Endothelial cell of umbilical vein (primary cell): ENCODE measurements around the gene NAV3. TPM values are rescaled to one million over a fixed set of nuclear protein-coding genes. Genes with fewer than 3 reads are reported as not detected.

ENCODE experiments used
- BruUV-seq: library from RNA; stranded (reverse); fragments of 400-500 nt; replicated peaks from 2 replicates; lab custom pipeline; 2021; lab: Mats Ljungman, UMichigan
- CTCF ChIA-PET: fragments of 300-600, 350-600 bp; sonication (Branson Sonifier 250); formaldehyde crosslinking; loops from one replicate; lab custom pipeline; 2021; ENCODE audit warnings: antibody characterized with exemption, inconsistent platforms; lab: Charles Lee
- POLR2A ChIA-PET: fragments of 300-600, 350-600 bp; sonication (Branson Sonifier 250); formaldehyde crosslinking; loops from one replicate; lab custom pipeline; 2021; ENCODE audit warnings: antibody characterized with exemption, inconsistent platforms; lab: Charles Lee
- DNase-seq: peaks from one replicate; pipeline ENCODE4 v3.0.0-alpha.2; 2011; ENCODE audit warnings: low read depth, low spot score
- FAIRE-seq: peaks from 2 replicates; lab custom pipeline; 2011; peaks lifted over from hg19 to GRCh38; lab: Jason Lieb, UNC
- H2AFZ ChIP-seq: 2 replicates; pipeline ENCODE4 v1.6.0; 2012; ENCODE audit warnings: low read depth, low read length, control low read depth, inconsistent platforms
- H3K27ac ChIP-seq: 2 replicates; pipeline ENCODE4 v1.5.1; 2011; ENCODE audit warnings: low read depth, mild to moderate bottlenecking, control low read depth, low read length, moderate library complexity; ENCODE audit not compliant: insufficient read depth
- H3K27me3 ChIP-seq, 2 experiments: 2 replicates each; pipeline versions ENCODE4 v1.6.0 to v1.6.1; 2011; ENCODE audit warnings: low read length in 2 of 2, mixed read lengths in 1 of 2; ENCODE audit not compliant: control insufficient read depth in 2 of 2, insufficient read depth in 2 of 2
- H3K36me3 ChIP-seq, 2 experiments: 2 replicates in 1 of 2; 3 replicates in 1 of 2; pipeline ENCODE4 v1.5.1; 2011; ENCODE audit warnings: low read length in 2 of 2, mild to moderate bottlenecking in 1 of 2, moderate library complexity in 1 of 2; ENCODE audit not compliant: control insufficient read depth in 2 of 2, insufficient read depth in 2 of 2; ENCODE audit errors: extremely low read depth in 1 of 2
- H3K4me1 ChIP-seq: 3 replicates; pipeline ENCODE4 v1.5.1; 2011; ENCODE audit warnings: mild to moderate bottlenecking, low read length; ENCODE audit not compliant: control insufficient read depth, insufficient read depth; ENCODE audit errors: extremely low read depth
- H3K4me2 ChIP-seq: 2 replicates; pipeline ENCODE4 v1.6.1; 2011; ENCODE audit warnings: low read length, control low read depth, mixed read lengths; ENCODE audit not compliant: insufficient read depth
- H3K4me3 ChIP-seq, 3 experiments: fragments of 200-600 bp in 1 of 3; sonication (generic), shearing (Covaris generic) in 1 of 3; replicated peaks in 1 of 3; 2 replicates each; pipeline ENCODE4 v1.5.1; 2011 to 2016; ENCODE audit warnings: control low read depth in 3 of 3, low read length in 3 of 3, mild to moderate bottlenecking in 2 of 3, inconsistent platforms in 1 of 3, low read depth in 1 of 3, moderate library complexity in 1 of 3; ENCODE audit not compliant: insufficient read depth in 1 of 3
- H3K79me2 ChIP-seq: 2 replicates; pipeline ENCODE4 v1.6.0; 2012; ENCODE audit warnings: low read length, inconsistent platforms; ENCODE audit not compliant: control insufficient read depth, insufficient read depth
- H3K9ac ChIP-seq: replicated peaks from 2 replicates; pipeline ENCODE3; 2011; ENCODE audit warnings: low read length, control low read depth; ENCODE audit not compliant: insufficient read depth; ENCODE audit errors: extremely low read depth
- H3K9me1 ChIP-seq: replicated peaks from 3 replicates; pipeline ENCODE4 v1.6.0; 2011; ENCODE audit warnings: mild to moderate bottlenecking, low read length; ENCODE audit not compliant: control insufficient read depth, insufficient read depth; ENCODE audit errors: extremely low read depth
- H3K9me3 ChIP-seq: replicated peaks from 2 replicates; pipeline ENCODE4 v1.5.1; 2012; ENCODE audit warnings: low read length, inconsistent platforms; ENCODE audit not compliant: control insufficient read depth, insufficient read depth
- H4K20me1 ChIP-seq: replicated peaks from 2 replicates; pipeline ENCODE3; 2011; ENCODE audit warnings: mild to moderate bottlenecking, low read length; ENCODE audit not compliant: control insufficient read depth, insufficient read depth; ENCODE audit errors: extremely low read depth
- EZH2 ChIP-seq: IDR thresholded peaks from 2 replicates; pipeline ENCODE4 v1.6.1; 2012; ENCODE audit warnings: borderline replicate concordance, low read depth, mild to moderate bottlenecking, moderate library complexity, low read length, inconsistent platforms; ENCODE audit not compliant: severe bottlenecking
- FOS ChIP-seq: IDR thresholded peaks from 2 replicates; pipeline ENCODE4 v1.6.1; 2011; ENCODE audit warnings: mild to moderate bottlenecking, low read length, moderate library complexity, borderline replicate concordance; ENCODE audit not compliant: insufficient read depth
- GATA2 ChIP-seq: IDR thresholded peaks from 2 replicates; pipeline ENCODE4 v1.7.0; 2011; ENCODE audit warnings: low read depth, mild to moderate bottlenecking, moderate library complexity, mixed read lengths, low read length; ENCODE audit not compliant: insufficient read length, insufficient read depth
- JUN ChIP-seq: IDR thresholded peaks from 2 replicates; pipeline ENCODE4 v1.6.1; 2011; ENCODE audit warnings: borderline replicate concordance, low read depth; ENCODE audit not compliant: insufficient read length, insufficient read depth
- MYC ChIP-seq: IDR thresholded peaks from one replicate; pipeline ENCODE4 v1.6.1; 2011; ENCODE audit warnings: mild to moderate bottlenecking, low read depth, low read length
- POLR2A ChIP-seq: IDR thresholded peaks from 2 replicates; pipeline ENCODE4 v1.6.1; 2012; ENCODE audit warnings: low read depth, mild to moderate bottlenecking, control low read depth, low read length
- POLR2AphosphoS5 ChIP-seq: IDR thresholded peaks from 2 replicates; pipeline ENCODE4 v1.6.1; 2012; ENCODE audit warnings: low read depth, mild to moderate bottlenecking, control low read depth, low read length, moderate library complexity; ENCODE audit not compliant: insufficient read depth
- dilution Hi-C: fragments of 300-500 bp; cut with MboI; formaldehyde crosslinking; loops from one replicate; pipeline ENCODE4 v1.15.0; 2019; ENCODE audit warnings: low sequenced_read_pairs; ENCODE audit not compliant: extremely low pct_ligation_motif_present
- intact Hi-C: fragments of 100-400 bp; cut with micrococcal nuclease; formaldehyde crosslinking; loops from one replicate; pipeline ENCODE4 v1.10.0; 2022
- polyA plus RNA-seq, 4 experiments: library from polyadenylated mRNA; depleted of rRNA in 3 of 4; stranded (reverse) in 3 of 4; unstranded in 1 of 4; fragments of >200 nt; gene quantifications; 2 replicates each; pipeline versions ENCODE4 v1.2.1 to v1.2.3, GENCODE V29; 2011 to 2012; ENCODE audit warnings: missing spikeins in 1 of 4
- total RNA-seq: library from RNA; stranded (reverse); gene quantifications from 2 replicates; pipeline ENCODE4 v1.2.3, GENCODE V29; 2021
- TF ChIP-seq, protein P1 (sequence below): IDR thresholded peaks from 2 replicates; pipeline ENCODE4 v1.6.1; 2011; ENCODE audit not compliant: insufficient read depth, insufficient read length
- TF ChIP-seq, protein P2 (sequence below), 2 donors: IDR thresholded peaks; 1 replicate in 1 of 2; 2 replicates in 1 of 2; pipeline ENCODE4 v1.5.1; 2011; ENCODE audit warnings: low read length in 2 of 2, mild to moderate bottlenecking in 2 of 2, moderate library complexity in 2 of 2, control low read depth in 1 of 2, inconsistent platforms in 1 of 2, low read depth in 1 of 2; ENCODE audit not compliant: insufficient read depth in 1 of 2; ENCODE audit errors: extremely low read depth in 1 of 2

The NAV3 gene
- total and polyA plus RNA-seq, 2 donors (not counting 3 experiments of a cell fraction or from before 2014, with no cell fraction given) = 6.7 to 40.1 TPM

DNA sequence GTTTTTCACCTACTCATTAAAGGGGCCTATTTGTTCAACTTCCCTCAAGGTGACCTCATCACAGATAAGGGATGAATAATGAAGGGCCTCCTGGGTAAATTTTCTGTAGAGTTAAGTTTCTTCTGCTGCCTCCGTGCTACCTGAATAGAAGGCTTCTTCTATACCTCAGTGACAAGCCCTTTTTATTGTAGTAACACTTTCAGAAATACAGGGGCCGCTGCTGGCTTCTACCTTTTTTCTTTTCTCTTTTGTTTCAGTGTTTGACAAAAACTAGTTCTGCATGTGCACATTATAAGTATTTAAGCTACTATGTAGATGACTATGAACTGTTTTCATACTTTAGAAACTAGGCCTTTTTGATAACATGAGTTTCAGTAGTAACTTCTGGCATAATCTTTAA lies 207.0 kb downstream of the NAV3 start:
- intact Hi-C loops (no loop called here), dilution Hi-C loops (no loop called here)
- Histone ChIP-seq H3K4me3 (no peak overlapping the region), H3K4me2 (no peak overlapping the region), H3K4me1 (no peaks in the 10 kb centered on the region), H3K36me3 (peaks cover 0 to 2% of the 10 kb centered on the region in 2 experiments), H3K9ac (no peak overlapping the region), H3K9me1 (no peaks in the 10 kb centered on the region), H3K79me2 (peaks cover 30% of the 10 kb centered on the region), H3K27ac (no peak overlapping the region), H4K20me1 (no peaks in the 10 kb centered on the region), H3K27me3 (no peaks in the 10 kb centered on the region), H3K9me3 (no peaks in the 10 kb centered on the region), H2AFZ (no peak overlapping the region)
- ChIA-PET CTCF (interaction anchor here (1.0 to 1.1 kb wide), 3 partner anchors 22 to 112 kb away, joined by 3 to 5 read pairs (median 4); no protein-coding TSS in a partner anchor), POLR2A (no interaction called here)
- TF ChIP-seq EZH2 (no peak), POLR2A (no peak), MYC (no peak), GATA2 (no peak), FOS (no peak), POLR2AphosphoS5 (no peak), JUN (no peak)
- TF ChIP-seq, protein P1, sequence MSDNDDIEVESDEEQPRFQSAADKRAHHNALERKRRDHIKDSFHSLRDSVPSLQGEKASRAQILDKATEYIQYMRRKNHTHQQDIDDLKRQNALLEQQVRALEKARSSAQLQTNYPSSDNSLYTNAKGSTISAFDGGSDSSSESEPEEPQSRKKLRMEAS = no peak
- TF ChIP-seq, protein P2, sequence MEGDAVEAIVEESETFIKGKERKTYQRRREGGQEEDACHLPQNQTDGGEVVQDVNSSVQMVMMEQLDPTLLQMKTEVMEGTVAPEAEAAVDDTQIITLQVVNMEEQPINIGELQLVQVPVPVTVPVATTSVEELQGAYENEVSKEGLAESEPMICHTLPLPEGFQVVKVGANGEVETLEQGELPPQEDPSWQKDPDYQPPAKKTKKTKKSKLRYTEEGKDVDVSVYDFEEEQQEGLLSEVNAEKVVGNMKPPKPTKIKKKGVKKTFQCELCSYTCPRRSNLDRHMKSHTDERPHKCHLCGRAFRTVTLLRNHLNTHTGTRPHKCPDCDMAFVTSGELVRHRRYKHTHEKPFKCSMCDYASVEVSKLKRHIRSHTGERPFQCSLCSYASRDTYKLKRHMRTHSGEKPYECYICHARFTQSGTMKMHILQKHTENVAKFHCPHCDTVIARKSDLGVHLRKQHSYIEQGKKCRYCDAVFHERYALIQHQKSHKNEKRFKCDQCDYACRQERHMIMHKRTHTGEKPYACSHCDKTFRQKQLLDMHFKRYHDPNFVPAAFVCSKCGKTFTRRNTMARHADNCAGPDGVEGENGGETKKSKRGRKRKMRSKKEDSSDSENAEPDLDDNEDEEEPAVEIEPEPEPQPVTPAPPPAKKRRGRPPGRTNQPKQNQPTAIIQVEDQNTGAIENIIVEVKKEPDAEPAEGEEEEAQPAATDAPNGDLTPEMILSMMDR (IDR thresholded peaks at IDR 0.05; ENCODE audit: extremely low read depth in 1 of 2, insufficient read depth in 1 of 2, low read depth in 1 of 2, low read length in 2 of 2) = no peak
- no TSS peak for BruUV-seq
- DNase-seq (no peak), FAIRE-seq (no peak)
